ENCODE measurements around the gene ARHGAP22. TPM values are rescaled to one million over a fixed set of nuclear protein-coding genes. Genes with fewer than 3 reads are reported as not detected.

ARHGAP22 gene
- polyA plus RNA-seq, 1 donor from 2014 or later = 0.15 TPM

DNA sequence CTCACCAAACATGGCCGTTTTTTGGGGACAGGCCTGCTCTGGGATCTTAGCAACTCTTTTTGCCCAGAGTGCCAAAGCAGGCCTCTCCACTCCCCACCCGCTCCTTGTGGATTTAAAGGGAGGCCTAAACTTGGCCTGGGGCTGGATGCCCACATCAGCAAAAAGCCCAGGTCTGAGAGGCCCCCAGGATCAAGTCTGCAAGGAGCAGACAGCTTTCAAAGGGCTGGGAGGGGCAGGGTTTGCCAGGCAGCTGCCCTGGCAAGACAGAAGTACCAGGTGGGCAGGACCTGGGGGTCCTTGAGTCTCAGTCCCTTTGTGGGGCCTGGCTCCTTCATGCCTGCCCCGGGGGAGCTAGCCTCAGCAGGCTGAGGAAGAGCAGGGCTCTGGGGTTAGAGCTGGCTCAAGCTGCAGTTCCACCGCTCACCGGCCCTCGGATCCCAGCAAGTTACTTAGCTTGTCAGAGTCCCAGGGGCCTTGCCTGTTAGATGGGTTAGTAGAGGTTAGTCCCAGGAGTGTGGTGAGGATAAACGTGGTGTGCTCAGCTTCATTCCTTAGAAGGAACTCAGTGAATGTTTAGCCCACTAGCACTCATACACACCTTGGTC, 56.2 kb downstream of the ARHGAP22 start:
- no peak overlapping the region for H3K4me3 ChIP-seq (ENCODE audit: low read length)
- no peaks in the 10 kb centered on the region for H3K36me3 ChIP-seq (ENCODE audit: insufficient read depth, low read length)
- H4K20me1 ChIP-seq (ENCODE audit: insufficient read depth) = no peaks in the 10 kb centered on the region
- no peaks in the 10 kb centered on the region for H3K27me3 ChIP-seq (ENCODE audit: insufficient read depth, low read depth, low read length)
- H3K9ac ChIP-seq (ENCODE audit: low read length) = no peak overlapping the region
- no peaks in the 10 kb centered on the region for H3K9me3 ChIP-seq (ENCODE audit: low read length)
- no peaks in the 10 kb centered on the region for H3K79me2 ChIP-seq (replicated peaks; ENCODE audit: insufficient read depth, low read length)
- H3F3A ChIP-seq (ENCODE audit: insufficient read depth, low read length, poor library complexity, severe bottlenecking) = no peaks in the 10 kb centered on the region
- no peaks in the 10 kb centered on the region for H3K9me2 ChIP-seq (ENCODE audit: insufficient read depth, low read length)
- TF ChIP-seq MXI1 (conservative IDR thresholded peaks at IDR 0.05; ENCODE audit: poor library complexity, severe bottlenecking) = no peak
- TF ChIP-seq, protein P1, sequence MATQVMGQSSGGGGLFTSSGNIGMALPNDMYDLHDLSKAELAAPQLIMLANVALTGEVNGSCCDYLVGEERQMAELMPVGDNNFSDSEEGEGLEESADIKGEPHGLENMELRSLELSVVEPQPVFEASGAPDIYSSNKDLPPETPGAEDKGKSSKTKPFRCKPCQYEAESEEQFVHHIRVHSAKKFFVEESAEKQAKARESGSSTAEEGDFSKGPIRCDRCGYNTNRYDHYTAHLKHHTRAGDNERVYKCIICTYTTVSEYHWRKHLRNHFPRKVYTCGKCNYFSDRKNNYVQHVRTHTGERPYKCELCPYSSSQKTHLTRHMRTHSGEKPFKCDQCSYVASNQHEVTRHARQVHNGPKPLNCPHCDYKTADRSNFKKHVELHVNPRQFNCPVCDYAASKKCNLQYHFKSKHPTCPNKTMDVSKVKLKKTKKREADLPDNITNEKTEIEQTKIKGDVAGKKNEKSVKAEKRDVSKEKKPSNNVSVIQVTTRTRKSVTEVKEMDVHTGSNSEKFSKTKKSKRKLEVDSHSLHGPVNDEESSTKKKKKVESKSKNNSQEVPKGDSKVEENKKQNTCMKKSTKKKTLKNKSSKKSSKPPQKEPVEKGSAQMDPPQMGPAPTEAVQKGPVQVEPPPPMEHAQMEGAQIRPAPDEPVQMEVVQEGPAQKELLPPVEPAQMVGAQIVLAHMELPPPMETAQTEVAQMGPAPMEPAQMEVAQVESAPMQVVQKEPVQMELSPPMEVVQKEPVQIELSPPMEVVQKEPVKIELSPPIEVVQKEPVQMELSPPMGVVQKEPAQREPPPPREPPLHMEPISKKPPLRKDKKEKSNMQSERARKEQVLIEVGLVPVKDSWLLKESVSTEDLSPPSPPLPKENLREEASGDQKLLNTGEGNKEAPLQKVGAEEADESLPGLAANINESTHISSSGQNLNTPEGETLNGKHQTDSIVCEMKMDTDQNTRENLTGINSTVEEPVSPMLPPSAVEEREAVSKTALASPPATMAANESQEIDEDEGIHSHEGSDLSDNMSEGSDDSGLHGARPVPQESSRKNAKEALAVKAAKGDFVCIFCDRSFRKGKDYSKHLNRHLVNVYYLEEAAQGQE (IDR thresholded peaks at IDR 0.05; ENCODE audit: borderline replicate concordance) = no peak
- TF ChIP-seq EZH2 (IDR thresholded peaks at IDR 0.05; ENCODE audit: borderline replicate concordance, insufficient read depth, low read length, poor library complexity, severe bottlenecking) = no peak
- TF ChIP-seq, protein P2, sequence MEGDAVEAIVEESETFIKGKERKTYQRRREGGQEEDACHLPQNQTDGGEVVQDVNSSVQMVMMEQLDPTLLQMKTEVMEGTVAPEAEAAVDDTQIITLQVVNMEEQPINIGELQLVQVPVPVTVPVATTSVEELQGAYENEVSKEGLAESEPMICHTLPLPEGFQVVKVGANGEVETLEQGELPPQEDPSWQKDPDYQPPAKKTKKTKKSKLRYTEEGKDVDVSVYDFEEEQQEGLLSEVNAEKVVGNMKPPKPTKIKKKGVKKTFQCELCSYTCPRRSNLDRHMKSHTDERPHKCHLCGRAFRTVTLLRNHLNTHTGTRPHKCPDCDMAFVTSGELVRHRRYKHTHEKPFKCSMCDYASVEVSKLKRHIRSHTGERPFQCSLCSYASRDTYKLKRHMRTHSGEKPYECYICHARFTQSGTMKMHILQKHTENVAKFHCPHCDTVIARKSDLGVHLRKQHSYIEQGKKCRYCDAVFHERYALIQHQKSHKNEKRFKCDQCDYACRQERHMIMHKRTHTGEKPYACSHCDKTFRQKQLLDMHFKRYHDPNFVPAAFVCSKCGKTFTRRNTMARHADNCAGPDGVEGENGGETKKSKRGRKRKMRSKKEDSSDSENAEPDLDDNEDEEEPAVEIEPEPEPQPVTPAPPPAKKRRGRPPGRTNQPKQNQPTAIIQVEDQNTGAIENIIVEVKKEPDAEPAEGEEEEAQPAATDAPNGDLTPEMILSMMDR (IDR thresholded peaks at IDR 0.05; ENCODE audit: poor library complexity, severe bottlenecking) = no peak
- TF ChIP-seq RAD21 (conservative IDR thresholded peaks at IDR 0.05) = no peak
- TF ChIP-seq SMC3 (conservative IDR thresholded peaks at IDR 0.05; ENCODE audit: poor library complexity) = no peak
- no peak for TF ChIP-seq TAF1 (IDR thresholded peaks at IDR 0.05; ENCODE audit: low read depth)
- TF ChIP-seq EP300 (conservative IDR thresholded peaks at IDR 0.05; ENCODE audit: poor library complexity, severe bottlenecking) = no peak
- no peak for TF ChIP-seq POLR2AphosphoS5 (IDR thresholded peaks at IDR 0.05)
- H3K4me2 ChIP-seq (ENCODE audit: low read length) = no peak overlapping the region
- H3K27ac ChIP-seq (ENCODE audit: low read length) = no peak overlapping the region
- no peak overlapping the region for H2AFZ ChIP-seq (ENCODE audit: low read depth, low read length)

DNA sequence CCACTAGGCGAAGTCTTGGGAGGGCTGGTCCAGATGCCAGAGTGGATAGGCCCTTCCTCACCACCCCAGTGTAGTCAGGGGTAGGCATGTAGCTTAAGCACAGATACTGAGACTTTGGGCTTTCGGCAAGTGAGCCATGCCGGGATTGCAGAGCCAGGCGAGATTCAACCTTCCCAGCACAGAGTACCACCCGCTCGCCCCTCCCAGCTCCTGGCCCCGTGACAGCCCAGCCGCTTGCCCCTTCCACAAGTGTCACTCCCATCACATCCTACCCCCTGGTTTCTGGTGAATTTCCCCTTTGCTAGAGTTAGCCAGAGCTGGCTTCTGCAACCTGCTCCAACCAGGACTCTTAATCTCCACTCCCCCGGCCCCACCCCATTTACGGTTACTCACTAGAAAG, 56.9 kb downstream of the ARHGAP22 start:
- Histone ChIP-seq H3K27me3 (ENCODE audit: insufficient read depth, low read depth, low read length) (no peaks in the 10 kb centered on the region), H3K79me2 (replicated peaks; ENCODE audit: insufficient read depth, low read length) (no peaks in the 10 kb centered on the region), H3K27ac (ENCODE audit: low read length) (no peak overlapping the region), H3K4me3 (ENCODE audit: low read length) (no peak overlapping the region), H3K4me2 (ENCODE audit: low read length) (no peak overlapping the region), H3F3A (ENCODE audit: insufficient read depth, low read length, poor library complexity, severe bottlenecking) (no peaks in the 10 kb centered on the region), H2AFZ (ENCODE audit: low read depth, low read length) (no peak overlapping the region), H3K9ac (ENCODE audit: low read length) (no peak overlapping the region), H3K9me3 (ENCODE audit: low read length) (no peaks in the 10 kb centered on the region), H4K20me1 (ENCODE audit: insufficient read depth) (no peaks in the 10 kb centered on the region), H3K9me2 (ENCODE audit: insufficient read depth, low read length) (no peaks in the 10 kb centered on the region), H3K36me3 (ENCODE audit: insufficient read depth, low read length) (no peaks in the 10 kb centered on the region)
- TF ChIP-seq MXI1 (conservative IDR thresholded peaks at IDR 0.05; ENCODE audit: poor library complexity, severe bottlenecking) (no peak), POLR2AphosphoS5 (IDR thresholded peaks at IDR 0.05) (no peak), RAD21 (conservative IDR thresholded peaks at IDR 0.05) (no peak), TAF1 (IDR thresholded peaks at IDR 0.05; ENCODE audit: low read depth) (no peak), EP300 (conservative IDR thresholded peaks at IDR 0.05; ENCODE audit: poor library complexity, severe bottlenecking) (no peak), SMC3 (conservative IDR thresholded peaks at IDR 0.05; ENCODE audit: poor library complexity) (no peak), EZH2 (IDR thresholded peaks at IDR 0.05; ENCODE audit: borderline replicate concordance, insufficient read depth, low read length, poor library complexity, severe bottlenecking) (no peak)
- TF ChIP-seq, protein P1 (IDR thresholded peaks at IDR 0.05; ENCODE audit: borderline replicate concordance) = no peak
- TF ChIP-seq, protein P2 (IDR thresholded peaks at IDR 0.05; ENCODE audit: poor library complexity, severe bottlenecking) = no peak

Measured in neural cell (in vitro differentiated cells).